SJCRH30 (cell line): Measurements from ENCODE around the gene PTPN14. TPM values are rescaled to one million over a fixed set of nuclear protein-coding genes. Genes with fewer than 3 reads are reported as not detected.
A peak's percentile ranks its signal among the peaks of the same experiment; 100 is the strongest.

Source experiments
- DNase-seq, 2 experiments: peaks; one replicate each; pipeline ENCODE4 v3.0.0-alpha.2; 2015 to 2020
- H3K27ac ChIP-seq: fragments of 250-450 bp; sonication (Bioruptor Pico); 2 replicates; pipeline ENCODE4 v1.5.1; 2020; ENCODE audit warnings: mild to moderate bottlenecking, moderate library complexity
- H3K27me3 ChIP-seq: fragments of 250-450 bp; sonication (Bioruptor Pico); 2 replicates; pipeline ENCODE4 v1.5.1; 2020; ENCODE audit warnings: mild to moderate bottlenecking, moderate library complexity
- H3K36me3 ChIP-seq: fragments of 250-450 bp; sonication (Bioruptor Pico); 2 replicates; pipeline ENCODE4 v1.5.1; 2020; ENCODE audit warnings: mild to moderate bottlenecking, moderate library complexity
- H3K4me1 ChIP-seq: fragments of 250-450 bp; sonication (Bioruptor Pico); 2 replicates; pipeline ENCODE4 v1.5.1; 2020; ENCODE audit warnings: mild to moderate bottlenecking, moderate library complexity
- H3K4me3 ChIP-seq: fragments of 250-450 bp; sonication (Bioruptor Pico); 2 replicates; pipeline ENCODE4 v1.5.1; 2020; ENCODE audit warnings: mild to moderate bottlenecking, moderate library complexity
- H3K9me3 ChIP-seq: fragments of 250-450 bp; sonication (Bioruptor Pico); replicated peaks from 2 replicates; pipeline ENCODE4 v1.5.1; 2020; ENCODE audit warnings: mild to moderate bottlenecking, moderate library complexity
- total RNA-seq: library from RNA; depleted of rRNA; stranded (reverse); fragments of >200 nt; shearing (Covaris generic); gene quantifications from 2 replicates; pipeline ENCODE4 v1.2.3, GENCODE V29; 2014

The PTPN14 gene
- total RNA-seq, 1 experiment from 2014 or later, result 24.3 TPM

DNA sequence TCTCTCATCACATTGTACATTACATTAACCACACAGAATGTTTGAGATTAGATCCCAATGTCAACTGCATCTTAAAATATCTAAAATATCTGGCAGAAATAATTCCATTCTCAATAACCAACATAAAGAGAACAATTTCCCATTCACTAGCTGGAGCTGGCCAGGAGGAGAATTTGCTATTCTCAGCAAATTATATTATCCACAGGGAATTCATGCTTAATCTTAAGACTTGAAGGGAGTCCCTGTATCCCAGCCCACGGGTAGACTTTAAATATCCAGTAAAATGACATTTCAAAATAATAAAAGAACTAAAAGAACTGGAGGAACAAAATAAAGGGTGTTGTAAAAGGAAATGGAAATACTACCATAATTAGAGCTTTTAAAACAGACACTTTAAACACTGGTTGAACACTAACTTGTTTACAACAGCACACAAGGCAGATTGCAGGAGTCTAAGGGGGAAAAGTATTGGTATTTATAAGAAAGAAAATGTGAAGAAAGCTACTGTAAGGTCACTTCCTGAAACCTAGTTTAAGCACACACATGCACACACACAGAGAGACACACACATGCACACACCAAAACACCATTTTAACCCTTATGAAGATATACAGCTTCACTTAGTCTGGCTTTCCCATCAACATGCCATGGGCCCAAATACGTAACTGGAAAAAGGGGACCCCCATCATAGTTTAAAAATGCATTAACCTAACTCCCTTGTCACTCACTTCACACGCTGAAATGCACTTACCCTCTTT, 107.0 kb downstream of the PTPN14 start:
- 0 out of 2 replicates have a peak, but pooled peaks cover under 1% of the 10 kb centered on the region for H3K9me3 ChIP-seq
- no peak overlapping the region for H3K4me3 ChIP-seq
- H3K36me3 ChIP-seq, result 0 out of 2 replicates have a peak, but pooled peaks cover 1% of the 10 kb centered on the region
- H3K27me3 ChIP-seq, result no peaks in the 10 kb centered on the region
- no peak for DNase-seq
- no peak overlapping the region for H3K27ac ChIP-seq
- peaks cover 42% of the 10 kb centered on the region for H3K4me1 ChIP-seq

DNA sequence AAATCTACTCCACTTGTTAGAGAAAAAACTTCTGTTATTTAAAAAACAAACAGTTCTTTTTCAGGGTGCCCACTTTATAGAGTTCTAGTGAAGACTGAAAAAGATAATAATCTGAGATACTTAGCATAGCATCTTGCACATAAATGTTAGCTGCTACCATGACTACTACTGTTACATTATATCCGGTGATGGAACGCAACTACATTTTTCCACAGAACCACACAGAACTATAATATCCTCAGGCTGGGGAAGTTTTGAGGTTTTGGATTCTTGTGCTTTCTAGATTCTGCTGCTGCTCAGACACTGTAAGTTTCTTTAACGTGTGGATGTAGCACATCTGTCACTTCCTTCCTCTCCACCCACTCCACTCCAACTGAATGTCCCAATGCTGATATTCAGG, 110.3 kb downstream of the PTPN14 start:
- DNase-seq, result no peak
- Histone ChIP-seq H3K4me1 (peaks cover 33% of the 10 kb centered on the region), H3K36me3 (no peaks in the 10 kb centered on the region), H3K27me3 (no peaks in the 10 kb centered on the region), H3K27ac (no peak overlapping the region), H3K9me3 (no peaks in the 10 kb centered on the region), H3K4me3 (no peak overlapping the region)

DNA sequence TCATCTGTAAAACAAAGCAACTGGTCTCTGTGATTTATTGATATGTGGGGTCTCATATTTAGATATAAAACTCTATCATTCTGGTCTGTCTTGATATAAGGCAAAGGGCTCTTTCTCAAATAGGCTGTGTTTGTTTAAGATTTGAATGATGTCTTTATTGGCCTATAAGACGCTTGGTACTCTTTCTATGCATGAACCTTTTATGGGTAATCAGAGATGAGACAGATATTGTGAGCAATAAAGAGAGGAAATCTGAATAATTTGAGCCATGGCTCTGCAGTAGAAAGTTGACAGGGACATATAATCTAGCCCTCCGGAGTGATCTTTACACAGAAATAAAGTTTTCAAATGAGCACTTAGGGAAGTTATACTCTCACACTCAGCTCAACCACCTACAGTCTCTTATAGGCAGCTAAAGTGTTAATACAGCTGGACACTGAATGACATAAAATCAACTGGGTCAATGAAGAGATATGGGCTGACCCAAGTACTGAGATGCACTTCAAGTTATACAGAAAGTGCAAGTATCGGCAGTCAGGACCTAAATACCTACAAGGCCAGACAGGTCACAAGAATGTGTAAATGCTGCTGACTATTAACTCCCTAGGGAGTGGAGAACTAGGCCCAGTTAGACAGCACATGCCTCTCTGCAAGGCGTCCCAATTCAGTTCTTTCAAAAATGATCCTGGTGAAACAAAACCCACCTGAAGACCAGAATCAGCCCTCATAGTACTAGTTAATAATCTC, 111.0 kb downstream of the PTPN14 start:
- no peaks in the 10 kb centered on the region for H3K27me3 ChIP-seq
- DNase-seq, result no peak

DNA sequence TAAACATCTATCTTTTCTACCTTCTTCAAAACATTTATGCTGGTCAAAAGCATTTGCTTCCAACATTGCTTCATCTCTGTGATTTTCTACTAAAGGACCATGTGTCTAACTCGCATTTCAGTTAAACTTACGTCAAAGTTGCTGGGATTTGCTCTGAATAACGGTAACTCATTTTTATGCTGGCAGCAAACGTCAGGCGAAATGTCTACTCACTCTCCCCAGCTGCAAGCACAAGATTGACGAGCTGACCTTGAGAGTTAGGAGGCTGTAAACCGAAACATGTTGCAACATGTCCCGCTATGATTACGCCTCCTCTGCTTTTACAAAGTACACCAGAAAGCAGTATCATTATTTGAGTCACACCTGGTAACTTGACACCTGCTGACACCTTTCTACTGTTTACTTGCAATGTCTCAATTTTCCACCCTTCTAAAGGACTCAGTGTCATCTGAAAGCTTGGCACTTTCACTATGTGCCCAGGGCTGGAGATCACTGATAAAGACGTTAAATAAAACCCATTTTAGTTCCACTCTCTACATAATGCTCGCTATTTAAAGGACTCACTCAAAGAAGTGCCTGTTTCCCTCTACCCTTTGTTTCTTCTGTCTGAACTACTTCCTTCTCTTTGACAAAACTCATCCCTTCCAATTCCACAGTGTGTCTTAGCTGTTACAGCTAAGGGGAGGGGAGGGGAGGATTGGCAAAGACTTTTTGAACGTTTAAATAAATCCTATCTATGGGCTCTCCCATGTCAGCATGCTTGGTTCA, 111.9 kb downstream of the PTPN14 start:
- DNase-seq, result no peak

More for the DNA sequence above, 111.0 kb downstream of the PTPN14 start:
- Histone ChIP-seq H3K4me3 (no peak overlapping the region), H3K4me1 (peaks cover 29% of the 10 kb centered on the region), H3K27ac (no peak overlapping the region), H3K9me3 (0 out of 2 replicates have a peak, but pooled peaks cover 5% of the 10 kb centered on the region), H3K36me3 (no peaks in the 10 kb centered on the region)

DNA sequence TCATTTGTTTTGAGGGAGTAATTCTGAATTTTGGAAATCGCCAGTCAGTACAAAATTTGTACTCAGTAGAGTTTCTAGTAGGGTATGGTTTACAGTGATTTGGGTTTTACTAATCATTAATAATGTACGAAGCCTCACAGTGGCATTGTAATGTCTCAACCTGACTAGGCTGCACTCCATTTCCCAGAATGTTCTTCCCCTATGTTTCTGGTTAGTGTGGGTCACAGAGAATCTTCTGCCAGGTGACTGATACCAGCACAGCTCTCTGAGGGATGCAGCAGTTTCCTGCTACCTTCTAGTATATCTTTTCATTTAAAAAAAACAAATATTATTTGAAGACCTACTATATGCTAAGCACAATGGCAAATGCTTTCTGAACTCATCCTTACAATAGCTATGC, 112.9 kb downstream of the PTPN14 start:
- H3K27ac ChIP-seq, result no peak overlapping the region

More for the DNA sequence above, 111.9 kb downstream of the PTPN14 start:
- Histone ChIP-seq H3K9me3 (0 out of 2 replicates have a peak, but pooled peaks cover 5% of the 10 kb centered on the region), H3K4me1 (peaks cover 25% of the 10 kb centered on the region), H3K27ac (no peak overlapping the region), H3K27me3 (no peaks in the 10 kb centered on the region), H3K36me3 (no peaks in the 10 kb centered on the region; the same call in 1 of the 2 replicates), H3K4me3 (no peak overlapping the region)

DNA sequence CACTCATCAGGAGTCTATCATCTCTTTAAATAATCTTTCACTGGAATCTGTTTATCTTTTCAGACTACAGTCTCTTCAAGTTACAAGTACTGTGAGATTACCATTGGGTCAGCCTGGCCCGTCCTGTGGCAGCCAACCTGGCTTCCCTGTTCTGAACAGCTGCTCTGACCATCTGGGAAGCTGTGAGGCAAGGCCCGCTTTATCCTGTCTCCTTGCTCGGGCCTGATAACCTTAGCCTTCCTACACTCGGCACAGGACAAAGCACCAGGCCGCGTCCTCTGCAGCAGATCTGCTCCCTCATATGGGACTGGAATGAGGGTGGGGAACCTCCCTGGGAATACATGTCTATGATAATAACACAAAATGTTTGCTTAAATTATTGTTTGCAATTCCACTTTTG, 113.3 kb downstream of the PTPN14 start:
- Histone ChIP-seq H3K4me3 (no peak overlapping the region), H3K27me3 (no peaks in the 10 kb centered on the region), H3K9me3 (0 out of 2 replicates have a peak, but pooled peaks cover 5% of the 10 kb centered on the region), H3K27ac (no peak overlapping the region), H3K36me3 (no peaks in the 10 kb centered on the region; the same call in 1 of the 2 replicates), H3K4me1 (peaks cover 17% of the 10 kb centered on the region; the same call in 1 of the 2 replicates)
- peak; percentile 45 to 57 for DNase-seq

More for the DNA sequence above, 112.9 kb downstream of the PTPN14 start:
- Histone ChIP-seq H3K4me3 (no peak overlapping the region), H3K9me3 (0 out of 2 replicates have a peak, but pooled peaks cover 5% of the 10 kb centered on the region), H3K36me3 (no peaks in the 10 kb centered on the region; the same call in 1 of the 2 replicates), H3K4me1 (peaks cover 17% of the 10 kb centered on the region; the same call in 1 of the 2 replicates), H3K27me3 (no peaks in the 10 kb centered on the region)
- DNase-seq, result no peak

DNA sequence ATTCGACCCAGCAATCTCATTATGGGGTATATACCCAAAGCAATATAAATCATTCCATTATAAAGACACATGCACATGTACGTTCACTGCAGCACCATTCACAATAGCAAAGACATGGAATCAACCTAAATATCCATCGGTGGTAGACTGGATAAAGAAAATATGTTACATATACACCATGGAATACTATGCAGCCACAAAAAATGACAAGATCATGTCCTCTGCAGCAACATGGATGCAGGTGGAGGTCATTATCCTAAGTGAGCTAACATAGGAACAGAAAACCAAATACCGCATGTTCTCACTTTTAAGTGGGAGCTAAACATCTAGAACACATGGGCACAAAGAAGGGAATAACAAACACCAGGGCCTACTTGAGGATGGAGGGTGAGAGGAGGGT, 115.5 kb downstream of the PTPN14 start:
- H3K36me3 ChIP-seq, result no peaks in the 10 kb centered on the region; the same call in 1 of the 2 replicates
- H3K9me3 ChIP-seq, result 0 out of 2 replicates have a peak, but pooled peaks cover 5% of the 10 kb centered on the region
- DNase-seq, result no peak
- H3K4me3 ChIP-seq, result no peak overlapping the region
- peaks cover 17% of the 10 kb centered on the region; the same call in 1 of the 2 replicates for H3K4me1 ChIP-seq
- H3K27ac ChIP-seq, result peak overlapping the region; percentile 7; the same call in 1 of the 2 replicates
- H3K27me3 ChIP-seq, result no peaks in the 10 kb centered on the region

DNA sequence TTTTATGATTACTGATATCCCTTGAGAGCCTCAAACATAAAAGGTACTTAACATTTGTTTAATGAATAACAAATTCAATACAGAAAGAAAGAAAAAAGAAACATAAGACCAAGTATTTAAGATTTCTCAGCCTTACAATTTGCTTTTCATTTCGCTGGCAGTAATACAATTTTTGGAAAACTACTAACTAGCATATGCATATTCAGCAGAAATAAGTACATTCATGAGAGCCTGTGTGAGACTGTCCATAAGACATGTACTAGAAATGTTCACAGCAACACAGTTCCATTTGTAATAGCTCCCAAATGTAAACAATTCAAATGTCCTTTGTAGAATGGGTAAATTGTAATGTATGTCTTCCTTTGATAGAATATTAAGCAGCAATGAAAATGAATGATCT, 119.2 kb downstream of the PTPN14 start:
- H3K36me3 ChIP-seq, result no peaks in the 10 kb centered on the region; the same call in 1 of the 2 replicates
- no peaks in the 10 kb centered on the region for H3K27me3 ChIP-seq
- DNase-seq, result no peak
- H3K27ac ChIP-seq, result no peak overlapping the region
- peaks cover 25% of the 10 kb centered on the region for H3K4me1 ChIP-seq
- 0 out of 2 replicates have a peak, but pooled peaks cover 5% of the 10 kb centered on the region for H3K9me3 ChIP-seq
- no peak overlapping the region for H3K4me3 ChIP-seq

DNA sequence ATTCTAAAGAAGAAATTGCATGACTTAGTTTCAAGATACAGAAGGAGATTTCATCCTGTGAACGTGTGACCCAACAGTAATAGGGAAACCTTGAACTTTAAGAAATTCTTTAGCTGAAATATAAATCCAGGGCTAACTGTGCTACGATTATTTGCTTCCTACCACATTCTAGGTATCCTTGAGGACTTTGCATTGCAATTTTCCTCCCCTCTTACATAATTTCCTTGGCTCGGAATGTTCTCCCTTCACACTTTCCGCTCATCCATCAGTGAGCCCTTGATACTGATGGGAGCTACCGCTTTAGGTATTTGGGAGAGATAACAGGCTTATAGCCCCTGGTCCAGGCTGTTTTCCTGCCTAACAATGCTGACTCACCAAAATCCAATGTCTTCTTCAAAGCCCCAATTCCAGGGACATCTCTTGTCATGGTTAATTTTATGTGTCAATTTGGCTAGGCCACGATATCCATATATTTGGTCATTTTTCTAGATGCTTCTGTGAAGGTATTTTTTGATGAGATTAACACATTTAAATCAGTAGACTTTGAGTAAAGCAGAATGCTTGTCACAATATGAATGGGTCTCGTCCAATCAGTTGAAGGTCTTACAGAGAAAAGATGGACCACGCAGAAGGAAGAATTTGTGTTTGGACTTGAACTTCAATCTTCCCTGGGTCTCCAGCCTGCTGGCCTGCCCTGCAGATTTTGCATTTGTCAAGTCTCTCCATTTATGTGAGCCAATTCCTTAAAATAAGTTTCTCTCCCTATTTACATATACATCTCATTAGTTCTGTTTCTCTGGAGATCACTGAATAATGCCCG, 121.2 kb downstream of the PTPN14 start:
- Histone ChIP-seq H3K27ac (no peak overlapping the region), H3K9me3 (no peaks in the 10 kb centered on the region), H3K27me3 (no peaks in the 10 kb centered on the region), H3K4me1 (peaks cover 21% of the 10 kb centered on the region), H3K4me3 (no peak overlapping the region), H3K36me3 (no peaks in the 10 kb centered on the region; the same call in 1 of the 2 replicates)
- no peak for DNase-seq

DNA sequence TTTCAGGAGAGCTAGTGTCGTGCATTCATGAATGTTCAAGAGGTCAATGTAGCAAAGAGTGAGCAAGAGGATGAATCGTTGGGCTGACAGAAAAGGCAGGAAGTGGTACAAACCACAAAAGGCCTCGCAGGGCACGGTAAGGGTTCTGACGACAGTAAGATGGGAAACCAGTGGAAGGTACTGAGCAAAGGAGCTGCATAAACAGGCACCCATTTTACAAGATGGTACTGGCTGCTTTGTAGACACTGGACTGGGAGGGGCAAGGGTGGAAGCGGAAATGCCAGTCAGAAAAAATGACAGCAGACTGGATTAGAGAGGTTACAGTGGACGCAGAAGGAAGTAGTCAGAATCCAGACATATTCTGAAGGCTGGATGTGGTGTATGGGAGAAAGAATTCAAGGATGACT, 123.5 kb downstream of the PTPN14 start:
- Histone ChIP-seq H3K4me3 (no peak overlapping the region), H3K36me3 (no peaks in the 10 kb centered on the region; the same call in 1 of the 2 replicates), H3K27me3 (no peaks in the 10 kb centered on the region), H3K27ac (peak overlapping the region; percentile 17; the same call in 1 of the 2 replicates), H3K9me3 (no peaks in the 10 kb centered on the region), H3K4me1 (peaks cover 20% of the 10 kb centered on the region)
- DNase-seq, result peak; percentile 49 to 60

DNA sequence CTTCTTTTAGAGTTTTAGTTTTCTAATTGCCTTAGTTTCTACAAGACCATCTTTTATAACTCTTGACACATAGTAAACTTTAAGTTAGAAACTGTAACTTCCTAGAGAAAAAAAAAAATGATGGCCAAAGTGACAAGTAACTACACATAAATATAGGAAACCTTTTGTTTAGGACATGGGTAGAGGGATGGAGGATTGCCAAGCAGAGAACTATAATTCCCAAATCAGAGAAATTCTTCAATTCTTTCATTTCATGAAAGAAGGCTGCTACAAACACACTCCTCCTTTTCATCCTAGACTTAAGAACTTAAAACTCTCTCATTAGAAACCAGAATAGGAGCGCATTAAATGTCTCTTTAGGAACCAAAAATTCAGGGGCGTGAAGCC, 125.0 kb downstream of the PTPN14 start:
- H3K4me1 ChIP-seq, result peaks cover 25% of the 10 kb centered on the region

DNA sequence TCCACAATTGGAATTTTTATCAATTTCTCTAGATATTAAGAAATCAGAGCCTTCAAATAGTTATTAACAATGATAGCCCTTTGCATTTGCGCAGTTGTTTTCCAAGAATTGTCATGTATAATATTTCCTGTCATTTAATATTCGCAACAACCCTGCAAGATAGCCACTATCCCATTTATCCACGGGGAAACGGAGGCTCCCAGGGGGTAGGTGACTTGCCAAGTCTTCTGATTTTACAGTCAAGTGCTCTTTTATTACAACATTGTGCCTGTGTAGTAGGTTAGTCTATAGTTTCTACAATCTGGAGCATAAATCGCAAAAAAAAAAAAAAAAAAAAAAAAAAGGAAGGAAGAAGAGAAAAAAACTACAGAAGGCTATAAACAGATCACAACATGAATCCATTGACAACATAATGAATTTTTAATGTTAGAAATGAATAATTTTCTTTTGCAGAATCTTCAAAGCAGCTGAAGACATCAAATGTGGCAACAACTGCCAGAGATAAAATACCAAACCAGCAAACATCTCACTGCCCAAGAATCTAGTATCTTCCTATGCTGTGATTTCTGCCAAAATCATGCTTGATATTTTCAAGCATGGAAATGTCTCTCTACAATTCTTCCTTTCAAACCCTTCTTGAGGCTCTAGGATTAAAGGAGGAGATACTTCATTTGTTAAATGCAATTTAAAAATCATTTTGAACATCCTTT, 125.5 kb downstream of the PTPN14 start:
- H3K4me3 ChIP-seq, result no peak overlapping the region
- H3K27me3 ChIP-seq, result no peaks in the 10 kb centered on the region
- H3K9me3 ChIP-seq, result no peaks in the 10 kb centered on the region
- no peak overlapping the region for H3K27ac ChIP-seq
- no peak for DNase-seq
- H3K36me3 ChIP-seq, result no peaks in the 10 kb centered on the region; the same call in 1 of the 2 replicates
- peaks cover 25% of the 10 kb centered on the region for H3K4me1 ChIP-seq

More for the DNA sequence above, 125.0 kb downstream of the PTPN14 start:
- Histone ChIP-seq H3K9me3 (no peaks in the 10 kb centered on the region), H3K36me3 (no peaks in the 10 kb centered on the region; the same call in 1 of the 2 replicates), H3K27me3 (no peaks in the 10 kb centered on the region), H3K27ac (no peak overlapping the region), H3K4me3 (no peak overlapping the region)
- no peak for DNase-seq

DNA sequence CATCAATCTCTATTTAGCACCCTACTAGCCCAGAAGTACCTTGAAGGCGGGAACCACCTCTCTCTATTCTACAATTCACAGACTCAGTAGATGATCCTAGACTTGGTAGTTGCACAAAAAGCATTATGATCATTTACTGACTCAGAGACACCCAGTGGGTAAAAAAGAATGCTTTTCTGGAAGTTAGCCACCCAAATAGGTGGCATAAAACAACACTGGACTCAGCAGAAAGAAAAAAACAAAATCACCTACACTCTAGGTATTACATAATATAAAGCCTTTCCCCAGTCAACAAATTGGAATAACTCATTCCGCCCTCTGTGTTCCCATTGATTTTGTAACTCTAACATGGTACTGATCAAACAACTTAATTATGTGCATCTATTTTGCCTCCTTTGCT, 126.3 kb downstream of the PTPN14 start:
- Histone ChIP-seq H3K4me1 (peaks cover 25% of the 10 kb centered on the region), H3K27ac (no peak overlapping the region), H3K4me3 (no peak overlapping the region), H3K36me3 (no peaks in the 10 kb centered on the region; the same call in 1 of the 2 replicates), H3K27me3 (no peaks in the 10 kb centered on the region), H3K9me3 (no peaks in the 10 kb centered on the region)
- no peak for DNase-seq
